ENCODE results near the gene OR4K1. TPM values are rescaled to one million over a fixed set of nuclear protein-coding genes. Genes with fewer than 3 reads are reported as not detected.
"Not testable (repeated sequence)": the region's sequence is repeated elsewhere in the genome, so short reads cannot be mapped to it uniquely, and the experiment has no call there.

The OR4K1 gene
- total RNA-seq, 2 donors from 2014 or later, result not detected

DNA sequence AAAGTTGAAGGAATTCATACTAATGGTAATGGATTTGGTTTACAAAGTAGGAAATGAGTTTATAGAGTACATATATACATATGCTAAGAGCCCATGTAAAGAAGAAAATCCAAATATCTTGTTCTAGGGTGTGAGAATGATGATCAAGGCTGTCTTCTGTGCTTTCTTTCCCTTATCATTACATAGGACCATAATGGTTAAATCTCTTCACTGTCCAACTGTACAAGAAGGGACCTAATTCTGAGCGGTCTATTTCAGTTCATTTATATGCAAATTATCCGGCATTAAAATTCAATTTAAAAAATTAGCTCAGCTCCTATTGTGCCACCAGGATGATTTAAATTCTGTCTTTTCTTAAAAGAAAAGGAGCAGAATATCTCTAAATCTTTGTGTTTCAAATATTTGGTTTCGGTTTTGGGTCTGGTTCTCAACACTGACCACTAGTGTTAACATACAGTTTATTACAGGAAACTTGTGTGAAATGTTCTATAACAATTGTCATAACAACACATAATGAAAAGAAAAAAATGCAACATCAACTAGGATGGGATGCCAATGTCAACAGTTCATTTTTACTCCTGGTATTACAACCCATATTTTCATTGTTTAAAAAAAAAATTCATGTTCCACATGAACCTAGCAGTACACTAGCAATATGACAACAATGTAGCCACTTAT, 16.8 kb downstream of the OR4K1 start:
- intact Hi-C loops (cut with DNase I), result no loop called here
- no peaks in the 10 kb centered on the region for H3K36me3 ChIP-seq
- no peaks in the 10 kb centered on the region for H3K4me1 ChIP-seq
- DNase-seq, result no peak
- H3K9ac ChIP-seq (ENCODE audit: low read depth in 2 of 2, low read length in 2 of 2), result no peak overlapping the region
- H3K27me3 ChIP-seq, result no peaks in the 10 kb centered on the region
- H3K9me3 ChIP-seq, result no peaks in the 10 kb centered on the region
- no peak overlapping the region for H3K4me3 ChIP-seq
- no peak overlapping the region for H3K27ac ChIP-seq
- TF ChIP-seq, protein P1, sequence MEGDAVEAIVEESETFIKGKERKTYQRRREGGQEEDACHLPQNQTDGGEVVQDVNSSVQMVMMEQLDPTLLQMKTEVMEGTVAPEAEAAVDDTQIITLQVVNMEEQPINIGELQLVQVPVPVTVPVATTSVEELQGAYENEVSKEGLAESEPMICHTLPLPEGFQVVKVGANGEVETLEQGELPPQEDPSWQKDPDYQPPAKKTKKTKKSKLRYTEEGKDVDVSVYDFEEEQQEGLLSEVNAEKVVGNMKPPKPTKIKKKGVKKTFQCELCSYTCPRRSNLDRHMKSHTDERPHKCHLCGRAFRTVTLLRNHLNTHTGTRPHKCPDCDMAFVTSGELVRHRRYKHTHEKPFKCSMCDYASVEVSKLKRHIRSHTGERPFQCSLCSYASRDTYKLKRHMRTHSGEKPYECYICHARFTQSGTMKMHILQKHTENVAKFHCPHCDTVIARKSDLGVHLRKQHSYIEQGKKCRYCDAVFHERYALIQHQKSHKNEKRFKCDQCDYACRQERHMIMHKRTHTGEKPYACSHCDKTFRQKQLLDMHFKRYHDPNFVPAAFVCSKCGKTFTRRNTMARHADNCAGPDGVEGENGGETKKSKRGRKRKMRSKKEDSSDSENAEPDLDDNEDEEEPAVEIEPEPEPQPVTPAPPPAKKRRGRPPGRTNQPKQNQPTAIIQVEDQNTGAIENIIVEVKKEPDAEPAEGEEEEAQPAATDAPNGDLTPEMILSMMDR (IDR thresholded peaks at IDR 0.05), result no peak

DNA sequence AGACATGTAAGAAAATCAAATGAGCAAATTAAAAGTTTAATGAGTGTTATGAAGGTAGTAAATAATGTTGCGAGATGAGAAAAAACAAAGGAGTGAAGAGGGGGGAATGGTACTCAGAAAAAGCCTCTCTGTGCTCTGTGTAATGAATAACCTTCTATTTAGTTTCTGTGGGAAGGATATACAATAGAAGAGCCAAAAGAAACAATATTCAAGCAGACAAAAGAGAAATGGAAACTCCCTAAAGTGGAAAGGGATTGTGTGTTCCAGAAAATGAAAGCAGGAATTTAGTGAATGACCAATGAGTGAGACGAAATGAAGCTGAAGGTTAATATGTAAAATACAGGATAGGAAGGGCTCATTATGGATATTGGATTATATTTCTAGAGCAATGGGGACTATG, 18.5 kb downstream of the OR4K1 start:
- Histone ChIP-seq H3K4me1 (no peaks in the 10 kb centered on the region), H3K36me3 (no peaks in the 10 kb centered on the region), H3K27me3 (no peaks in the 10 kb centered on the region), H3K9me3 (no peaks in the 10 kb centered on the region), H3K9ac (ENCODE audit: low read depth in 2 of 2, low read length in 2 of 2) (no peak overlapping the region), H3K4me3 (no peak overlapping the region), H3K27ac (no peak overlapping the region)
- no peak for DNase-seq
- TF ChIP-seq, protein P1 (IDR thresholded peaks at IDR 0.05), result no peak
- intact Hi-C loops (cut with DNase I), result no loop called here

DNA sequence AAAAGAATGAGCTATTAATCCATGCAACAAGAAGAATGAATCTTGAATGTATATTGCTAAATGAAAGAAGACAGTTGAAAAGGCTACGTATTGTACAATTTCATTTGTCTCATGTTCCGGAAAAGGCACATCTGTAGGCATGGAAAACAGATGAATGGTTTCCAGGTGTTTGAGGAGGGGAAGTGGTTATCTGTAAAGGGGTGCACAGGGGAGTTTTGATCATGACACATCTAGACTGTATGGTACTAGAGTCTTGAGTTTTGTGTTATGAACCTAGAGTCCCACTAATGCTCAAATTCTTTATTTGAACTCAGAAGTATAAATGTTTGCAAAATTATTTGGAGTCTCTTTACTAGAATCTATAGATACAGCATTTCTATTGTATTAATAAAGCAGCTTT, 39.0 kb downstream of the OR4K1 start:
- H3K36me3 ChIP-seq; H3K4me3 ChIP-seq; H3K9me3 ChIP-seq; H3K27ac ChIP-seq; H3K4me1 ChIP-seq; H3K9ac ChIP-seq (ENCODE audit: low read depth in 2 of 2, low read length in 2 of 2); intact Hi-C loops (cut with DNase I); H3K27me3 ChIP-seq; DNase-seq: not testable (repeated sequence)

DNA sequence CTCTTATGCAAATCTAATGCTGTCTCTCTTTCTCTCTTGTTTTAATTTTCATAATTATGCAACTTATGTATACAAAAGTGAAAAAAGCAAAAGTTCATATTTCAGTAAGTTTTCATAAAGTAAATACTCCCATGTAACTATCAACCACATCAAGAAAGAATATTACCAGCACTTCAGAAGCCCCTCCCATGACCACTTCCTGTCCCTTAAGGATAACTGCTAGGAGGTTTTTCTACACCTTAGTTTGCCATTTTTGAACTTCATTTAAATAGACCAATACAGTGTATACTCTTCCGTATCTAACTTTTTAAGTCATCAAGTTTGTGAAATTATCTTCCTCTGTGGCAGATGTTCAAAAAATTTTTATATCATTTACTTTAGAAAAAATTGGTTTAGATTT, 44.1 kb downstream of the OR4K1 start:
- no peak overlapping the region for H3K4me3 ChIP-seq
- H3K27ac ChIP-seq, result no peak overlapping the region
- no peak overlapping the region for H3K9ac ChIP-seq (ENCODE audit: low read depth in 2 of 2, low read length in 2 of 2)
- no peaks in the 10 kb centered on the region for H3K36me3 ChIP-seq
- H3K4me1 ChIP-seq, result no peaks in the 10 kb centered on the region
- no peaks in the 10 kb centered on the region for H3K9me3 ChIP-seq
- no peak for DNase-seq
- TF ChIP-seq, protein P1 (IDR thresholded peaks at IDR 0.05), result no peak
- H3K27me3 ChIP-seq, result no peaks in the 10 kb centered on the region
- intact Hi-C loops (cut with DNase I), result no loop called here

DNA sequence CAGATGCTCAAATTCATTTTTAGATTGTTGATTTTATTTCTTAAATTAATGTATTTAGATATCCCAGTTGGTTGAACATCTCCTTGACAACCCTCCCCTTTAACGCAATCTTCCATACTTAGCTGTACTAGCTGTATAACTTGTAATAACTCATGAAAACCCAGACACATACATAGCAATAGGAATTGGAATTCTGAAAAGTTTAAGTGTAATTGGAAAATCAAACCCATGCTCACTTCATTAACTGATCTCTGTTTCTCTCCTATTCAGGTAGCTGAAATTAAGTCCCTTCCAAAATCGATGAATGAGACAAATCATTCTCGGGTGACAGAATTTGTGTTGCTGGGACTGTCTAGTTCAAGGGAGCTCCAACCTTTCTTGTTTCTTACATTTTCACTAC, 44.6 kb downstream of the OR4K1 start, which contains the start of gene OR4K15:
TSS of gene OR4K15 (plus strand) at position 301 of the 400 bp plus-strand sequence. CDS start at position 301, 0 bp downstream.
- intact Hi-C loops (cut with DNase I), result no loop called here
- no peak for DNase-seq
- Histone ChIP-seq H3K9me3 (no peaks in the 10 kb centered on the region), H3K9ac (ENCODE audit: low read depth in 2 of 2, low read length in 2 of 2) (no peak within 1 kb of the TSS), H3K4me1 (no peaks in the 10 kb centered on the region), H3K36me3 (no peaks in the 10 kb centered on the region), H3K4me3 (no peak within 1 kb of the TSS), H3K27ac (no peak within 1 kb of the TSS), H3K27me3 (no peaks in the 10 kb centered on the region)
- TF ChIP-seq, protein P1 (IDR thresholded peaks at IDR 0.05), result no peak

Other genes with a start within 250 kb of the OR4K1 start
- gene OR11H2, start 217.0 kb upstream of the OR4K1 start, total RNA-seq, result not detected
- gene OR4Q3, start 187.3 kb upstream of the OR4K1 start, total RNA-seq, result not detected
- gene OR4M1, start 157.4 kb upstream of the OR4K1 start, total RNA-seq, result not detected
- not detected for gene OR4N2, start 127.1 kb upstream of the OR4K1 start, total RNA-seq
- not detected for gene OR4K2, start 55.8 kb upstream of the OR4K1 start, total RNA-seq
- gene OR4K5, start 10.3 kb upstream of the OR4K1 start, total RNA-seq, result not detected
- not detected for gene OR4K15, start 44.7 kb downstream of the OR4K1 start, total RNA-seq
- not detected for gene OR4Q2, start 71.2 kb downstream of the OR4K1 start, total RNA-seq
- not detected for gene OR4K14, start 88.4 kb downstream of the OR4K1 start, total RNA-seq
- gene OR4K13, start 105.1 kb downstream of the OR4K1 start, total RNA-seq, result not detected
- not detected for gene OR4L1, start 129.1 kb downstream of the OR4K1 start, total RNA-seq
- gene OR4K17, start 179.8 kb downstream of the OR4K1 start, total RNA-seq, result not detected
- not detected for gene OR4N5, start 207.9 kb downstream of the OR4K1 start, total RNA-seq